Measurements from ENCODE around the gene SFTPB.

SFTPB gene

DNA sequence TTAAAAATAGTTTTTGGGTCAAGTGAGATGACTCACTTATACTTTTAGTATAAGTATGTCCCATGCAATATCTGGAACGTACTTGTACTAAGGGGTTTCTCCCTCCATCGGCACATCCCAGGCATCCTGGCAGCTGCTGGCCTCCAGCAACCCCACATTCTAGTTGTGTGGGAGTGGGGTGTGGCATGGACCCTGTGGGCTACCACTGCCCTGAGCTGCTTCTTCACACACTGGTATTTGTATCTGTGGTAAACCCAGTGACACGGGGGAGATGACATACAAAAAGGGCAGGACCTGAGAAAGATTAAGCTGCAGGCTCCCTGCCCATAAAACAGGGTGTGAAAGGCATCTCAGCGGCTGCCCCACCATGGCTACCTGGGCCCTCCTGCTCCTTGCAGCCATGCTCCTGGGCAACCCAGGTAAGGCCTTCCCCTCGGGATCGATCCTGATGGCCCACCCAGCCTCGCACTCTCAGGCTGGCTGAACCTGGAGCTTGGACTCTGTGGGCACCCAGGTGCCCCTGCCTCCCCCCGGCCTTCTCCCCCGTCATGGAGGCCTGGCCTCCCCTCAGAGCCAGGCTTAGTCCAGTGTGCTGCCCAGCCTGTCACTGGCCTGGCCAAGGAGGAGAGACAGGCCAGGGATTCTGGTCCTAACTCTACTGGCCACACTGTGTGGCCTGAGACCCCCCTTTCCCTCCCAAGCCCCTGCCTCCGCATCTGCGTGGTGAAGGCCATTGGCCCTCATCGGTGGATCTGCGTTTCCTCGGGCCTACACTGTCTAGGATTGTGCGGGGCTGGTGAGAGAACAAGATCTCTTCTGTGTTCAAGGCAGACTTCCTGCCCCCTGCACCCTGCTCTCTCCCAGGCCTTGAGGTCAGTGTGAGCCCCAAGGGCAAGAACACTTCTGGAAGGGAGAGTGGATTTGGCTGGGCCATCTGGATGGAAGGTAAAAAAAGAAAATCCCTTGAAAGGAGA lies 26.3 kb upstream of the SFTPB start, which contains the start of gene GNLY:
Gene GNLY, plus strand, starts transcription at position 307 of the 974 bp plus-strand sequence. Its CDS starts 61 bp downstream, at position 368.
- TF ChIP-seq EZH2phosphoT487 (IDR thresholded peaks at IDR 0.05; ENCODE audit: low read depth), result no peak
- TF ChIP-seq, protein P1, sequence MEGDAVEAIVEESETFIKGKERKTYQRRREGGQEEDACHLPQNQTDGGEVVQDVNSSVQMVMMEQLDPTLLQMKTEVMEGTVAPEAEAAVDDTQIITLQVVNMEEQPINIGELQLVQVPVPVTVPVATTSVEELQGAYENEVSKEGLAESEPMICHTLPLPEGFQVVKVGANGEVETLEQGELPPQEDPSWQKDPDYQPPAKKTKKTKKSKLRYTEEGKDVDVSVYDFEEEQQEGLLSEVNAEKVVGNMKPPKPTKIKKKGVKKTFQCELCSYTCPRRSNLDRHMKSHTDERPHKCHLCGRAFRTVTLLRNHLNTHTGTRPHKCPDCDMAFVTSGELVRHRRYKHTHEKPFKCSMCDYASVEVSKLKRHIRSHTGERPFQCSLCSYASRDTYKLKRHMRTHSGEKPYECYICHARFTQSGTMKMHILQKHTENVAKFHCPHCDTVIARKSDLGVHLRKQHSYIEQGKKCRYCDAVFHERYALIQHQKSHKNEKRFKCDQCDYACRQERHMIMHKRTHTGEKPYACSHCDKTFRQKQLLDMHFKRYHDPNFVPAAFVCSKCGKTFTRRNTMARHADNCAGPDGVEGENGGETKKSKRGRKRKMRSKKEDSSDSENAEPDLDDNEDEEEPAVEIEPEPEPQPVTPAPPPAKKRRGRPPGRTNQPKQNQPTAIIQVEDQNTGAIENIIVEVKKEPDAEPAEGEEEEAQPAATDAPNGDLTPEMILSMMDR (IDR thresholded peaks at IDR 0.05; ENCODE audit: low read depth, low read length), result no peak
- no peaks in the 10 kb centered on the region for H3K36me3 ChIP-seq (replicated peaks; ENCODE audit: low read depth, low read length)
- no peaks in the 10 kb centered on the region for H4K20me1 ChIP-seq (ENCODE audit: insufficient read depth, low read length)
- H3K9me3 ChIP-seq (ENCODE audit: insufficient read depth, low read length), result no peaks in the 10 kb centered on the region
- no peak within 1 kb of the TSS for H3K9ac ChIP-seq (ENCODE audit: low read length)
- no peaks in the 10 kb centered on the region for H3K4me1 ChIP-seq (ENCODE audit: low read length)
- no peak within 1 kb of the TSS for H3K4me3 ChIP-seq (ENCODE audit: low read length)
- no peak within 1 kb of the TSS for H2AFZ ChIP-seq (ENCODE audit: low read depth, low read length)
- H3K4me2 ChIP-seq (ENCODE audit: low read length), result no peak within 1 kb of the TSS
- no peaks in the 10 kb centered on the region for H3K79me2 ChIP-seq (ENCODE audit: low read length)
- no peak within 1 kb of the TSS for H3K27ac ChIP-seq (ENCODE audit: low read length)
- H3K27me3 ChIP-seq (ENCODE audit: low read depth, low read length), result no peaks in the 10 kb centered on the region

DNA sequence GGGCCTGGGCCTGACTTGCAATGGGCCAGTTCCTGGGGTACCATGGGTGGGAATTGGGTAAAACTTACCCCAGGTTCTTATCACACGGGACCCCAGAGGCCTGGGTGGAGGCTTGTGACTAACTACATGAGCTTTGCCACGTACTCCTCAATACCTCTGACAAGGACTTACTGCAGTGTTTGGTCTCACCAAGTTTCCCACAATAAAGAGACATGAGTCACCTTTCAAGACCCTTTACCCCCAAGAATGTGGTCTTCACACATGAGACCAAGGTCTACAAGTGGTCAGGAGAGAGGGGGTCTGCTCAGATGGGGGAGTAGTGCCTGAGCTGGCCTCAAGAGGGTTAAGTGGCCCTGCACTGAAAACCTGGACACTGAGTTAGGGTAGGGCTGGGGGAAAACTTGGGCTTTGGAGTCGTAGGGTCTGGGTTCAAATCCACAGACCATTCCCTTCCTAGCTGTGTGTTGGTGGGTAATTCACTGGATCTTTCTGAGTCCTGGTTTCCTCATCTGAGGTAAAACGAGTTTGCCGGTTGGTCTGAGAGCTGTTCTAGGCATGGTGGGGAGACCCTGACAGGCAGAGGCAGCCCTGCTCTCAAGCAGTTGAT lies 24.1 kb upstream of the SFTPB start:
- Histone ChIP-seq H3K4me2 (ENCODE audit: low read length) (no peak overlapping the region), H4K20me1 (ENCODE audit: insufficient read depth, low read length) (no peaks in the 10 kb centered on the region), H3K27me3 (ENCODE audit: low read depth, low read length) (peaks cover 4% of the 10 kb centered on the region; the same call in 1 of the 2 replicates), H3K4me3 (ENCODE audit: low read length) (no peak overlapping the region), H2AFZ (ENCODE audit: low read depth, low read length) (no peak overlapping the region), H3K36me3 (replicated peaks; ENCODE audit: low read depth, low read length) (no peaks in the 10 kb centered on the region), H3K9me3 (ENCODE audit: insufficient read depth, low read length) (no peaks in the 10 kb centered on the region), H3K27ac (ENCODE audit: low read length) (no peak overlapping the region), H3K79me2 (ENCODE audit: low read length) (no peaks in the 10 kb centered on the region), H3K9ac (ENCODE audit: low read length) (no peak overlapping the region), H3K4me1 (ENCODE audit: low read length) (no peaks in the 10 kb centered on the region)
- no peak for TF ChIP-seq EZH2phosphoT487 (IDR thresholded peaks at IDR 0.05; ENCODE audit: low read depth)
- TF ChIP-seq, protein P1 (IDR thresholded peaks at IDR 0.05; ENCODE audit: low read depth, low read length), result no peak

DNA sequence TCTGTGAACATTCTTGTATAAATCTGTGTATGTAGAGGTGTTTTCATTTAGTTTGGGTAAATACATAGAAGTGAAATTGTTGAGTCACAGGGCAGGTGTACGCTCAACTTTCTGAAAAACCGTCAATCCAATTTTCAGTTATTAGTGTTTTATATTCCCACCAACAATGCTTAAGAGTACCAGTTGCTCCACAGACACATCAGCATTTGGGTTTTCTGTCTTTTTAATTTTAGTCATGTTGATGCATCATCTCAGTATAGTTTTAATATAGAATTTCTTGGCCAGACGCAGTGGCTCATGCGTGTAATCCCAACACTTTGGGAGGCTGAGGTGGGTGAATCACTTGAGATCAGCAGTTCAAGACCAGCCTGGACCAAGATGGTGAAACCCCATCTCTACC lies 22.9 kb upstream of the SFTPB start:
- peaks cover 13% of the 10 kb centered on the region for H3K27me3 ChIP-seq (ENCODE audit: low read depth, low read length)
- no peaks in the 10 kb centered on the region for H3K36me3 ChIP-seq (replicated peaks; ENCODE audit: low read depth, low read length)
- no peak overlapping the region for H3K4me3 ChIP-seq (ENCODE audit: low read length)
- H2AFZ ChIP-seq (ENCODE audit: low read depth, low read length), result no peak overlapping the region
- no peak overlapping the region for H3K27ac ChIP-seq (ENCODE audit: low read length)
- no peak overlapping the region for H3K4me2 ChIP-seq (ENCODE audit: low read length)
- TF ChIP-seq EZH2phosphoT487 (IDR thresholded peaks at IDR 0.05; ENCODE audit: low read depth), result no peak
- TF ChIP-seq, protein P1 (IDR thresholded peaks at IDR 0.05; ENCODE audit: low read depth, low read length), result no peak
- H3K4me1 ChIP-seq (ENCODE audit: low read length), result no peaks in the 10 kb centered on the region
- H3K79me2 ChIP-seq (ENCODE audit: low read length), result no peaks in the 10 kb centered on the region
- H4K20me1 ChIP-seq (ENCODE audit: insufficient read depth, low read length), result no peaks in the 10 kb centered on the region
- H3K9ac ChIP-seq (ENCODE audit: low read length), result no peak overlapping the region
- H3K9me3 ChIP-seq (ENCODE audit: insufficient read depth, low read length), result no peaks in the 10 kb centered on the region

DNA sequence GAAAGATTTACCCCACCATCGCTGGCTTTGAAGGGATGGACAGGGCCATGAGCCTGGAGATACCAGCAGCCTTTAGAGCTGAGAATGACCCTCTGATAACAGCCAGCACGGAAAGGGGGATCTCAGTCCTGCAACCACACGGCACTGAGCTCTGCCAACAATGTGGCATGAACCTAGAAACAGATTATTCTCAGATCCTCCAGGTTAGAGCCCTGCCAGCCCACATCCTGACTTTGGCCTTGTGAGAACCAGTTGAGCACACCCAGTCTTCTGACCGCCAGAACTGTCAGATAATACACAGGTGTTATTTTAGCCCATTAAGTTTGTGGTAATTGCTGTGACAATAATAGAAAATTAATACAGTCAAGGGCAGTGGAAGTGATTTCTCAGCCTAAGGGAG lies 16.8 kb upstream of the SFTPB start:
- Histone ChIP-seq H3K27ac (ENCODE audit: low read length) (no peak overlapping the region), H3K4me3 (ENCODE audit: low read length) (no peak overlapping the region), H3K4me2 (ENCODE audit: low read length) (no peak overlapping the region), H3K27me3 (ENCODE audit: low read depth, low read length) (peaks cover 22% of the 10 kb centered on the region), H3K36me3 (replicated peaks; ENCODE audit: low read depth, low read length) (no peaks in the 10 kb centered on the region), H2AFZ (ENCODE audit: low read depth, low read length) (peak overlapping the region; percentile 59), H3K9me3 (ENCODE audit: insufficient read depth, low read length) (no peaks in the 10 kb centered on the region), H4K20me1 (ENCODE audit: insufficient read depth, low read length) (no peaks in the 10 kb centered on the region), H3K79me2 (ENCODE audit: low read length) (no peaks in the 10 kb centered on the region), H3K4me1 (ENCODE audit: low read length) (no peaks in the 10 kb centered on the region), H3K9ac (ENCODE audit: low read length) (no peak overlapping the region)
- TF ChIP-seq EZH2phosphoT487 (IDR thresholded peaks at IDR 0.05; ENCODE audit: low read depth), result no peak
- TF ChIP-seq, protein P1 (IDR thresholded peaks at IDR 0.05; ENCODE audit: low read depth, low read length), result no peak
